Keratinocyte (primary cell): ENCODE measurements around the gene TLR6. TPM values are rescaled to one million over a fixed set of nuclear protein-coding genes. Genes with fewer than 3 reads are reported as not detected.

Experiments
- DNase-seq: peaks from one replicate; pipeline ENCODE4 v3.0.0-alpha.2; 2011; ENCODE audit warnings: low read depth, missing footprints, low spot score
- FAIRE-seq: peaks from 2 replicates; lab custom pipeline; 2011; peaks lifted over from hg19 to GRCh38; lab: Jason Lieb, UNC
- H2AFZ ChIP-seq: 2 replicates; pipeline ENCODE4 v1.6.0; 2012; ENCODE audit warnings: low read length, control low read depth, inconsistent platforms; ENCODE audit not compliant: control insufficient read depth
- H3K27ac ChIP-seq: 2 replicates; pipeline ENCODE4 v1.5.1; 2011; ENCODE audit warnings: low read length; ENCODE audit not compliant: control insufficient read depth, insufficient read depth
- H3K27me3 ChIP-seq: 3 replicates; pipeline ENCODE4 v1.6.0; 2011; ENCODE audit warnings: low read length; ENCODE audit not compliant: control insufficient read depth, insufficient read depth; ENCODE audit errors: extremely low read depth
- H3K36me3 ChIP-seq, 2 experiments: 2 replicates in 1 of 2; 3 replicates in 1 of 2; pipeline ENCODE4 v1.5.1; 2011; ENCODE audit warnings: low read length in 2 of 2, mild to moderate bottlenecking in 1 of 2; ENCODE audit not compliant: control insufficient read depth in 2 of 2, insufficient read depth in 2 of 2; ENCODE audit errors: extremely low read depth in 1 of 2
- H3K4me1 ChIP-seq: 3 replicates; pipeline ENCODE4 v1.5.1; 2011; ENCODE audit warnings: low read length; ENCODE audit not compliant: control insufficient read depth, insufficient read depth; ENCODE audit errors: extremely low read depth
- H3K4me2 ChIP-seq: 3 replicates; pipeline ENCODE4 v1.6.0; 2011; ENCODE audit warnings: low read depth, low read length; ENCODE audit not compliant: control insufficient read depth, insufficient read depth; ENCODE audit errors: extremely low read depth
- H3K4me3 ChIP-seq, 3 experiments: fragments of 200-600 bp in 1 of 3; sonication (generic) in 1 of 3; 2 replicates in 2 of 3; 3 replicates in 1 of 3; pipeline ENCODE4 v1.5.1; 2011 to 2016; ENCODE audit warnings: low read length in 3 of 3, mild to moderate bottlenecking in 3 of 3, control low read depth in 2 of 3, inconsistent platforms in 1 of 3, low read depth in 1 of 3, mixed read lengths in 1 of 3, mixed run types in 1 of 3, moderate library complexity in 1 of 3; ENCODE audit not compliant: control insufficient read depth in 2 of 3, insufficient read depth in 2 of 3; ENCODE audit errors: extremely low read depth in 1 of 3
- H3K79me2 ChIP-seq: 2 replicates; pipeline ENCODE4 v1.6.0; 2012; ENCODE audit warnings: low read length; ENCODE audit not compliant: control insufficient read depth, insufficient read depth
- H3K9ac ChIP-seq: 3 replicates; pipeline ENCODE4 v1.6.0; 2011; ENCODE audit warnings: low read length; ENCODE audit not compliant: control insufficient read depth, insufficient read depth; ENCODE audit errors: extremely low read depth
- H3K9me1 ChIP-seq: 3 replicates; pipeline ENCODE4 v1.6.0; 2011; ENCODE audit warnings: low read length; ENCODE audit not compliant: control insufficient read depth, insufficient read depth; ENCODE audit errors: extremely low read depth
- H3K9me3 ChIP-seq: 2 replicates; pipeline ENCODE4 v1.5.1; 2012; ENCODE audit warnings: low read depth, low read length; ENCODE audit not compliant: control insufficient read depth
- H4K20me1 ChIP-seq: 3 replicates; pipeline ENCODE4 v1.6.0; 2011; ENCODE audit warnings: low read length; ENCODE audit not compliant: control insufficient read depth, insufficient read depth; ENCODE audit errors: extremely low read depth
- CTCF ChIP-seq, 3 experiments: IDR thresholded peaks in 1 of 3; conservative IDR thresholded peaks in 1 of 3; optimal IDR thresholded peaks in 1 of 3; 2 replicates in 2 of 3; 3 replicates in 1 of 3; pipeline versions ENCODE3 to v1.5.1; 2011; ENCODE audit warnings: low read length in 3 of 3, mild to moderate bottlenecking in 3 of 3, moderate library complexity in 2 of 3, control low read depth in 1 of 3, inconsistent platforms in 1 of 3; ENCODE audit not compliant: insufficient read depth in 2 of 3; ENCODE audit errors: extremely low read depth in 1 of 3
- EZH2 ChIP-seq: IDR thresholded peaks from one replicate; pipeline ENCODE4 v1.6.1; 2012; ENCODE audit warnings: inconsistent platforms, mild to moderate bottlenecking, low read length, moderate library complexity
- dilution Hi-C: fragments of 300-500 bp; cut with MboI; formaldehyde crosslinking; loops from one replicate; pipeline ENCODE4 v1.7.0; 2020; ENCODE audit warnings: low sequenced_read_pairs; ENCODE audit not compliant: extremely low pct_ligation_motif_present
- polyA plus RNA-seq, 5 experiments: library from polyadenylated mRNA; depleted of rRNA in 3 of 5; stranded (reverse) in 3 of 5; stranded (forward) in 1 of 5; unstranded in 1 of 5; fragments of >200 nt; gene quantifications; 1 replicate in 1 of 5; 2 replicates in 3 of 5; 3 replicates in 1 of 5; pipeline versions ENCODE4 v1.2.1 to v1.2.3, GENCODE V29; 2011 to 2012; ENCODE audit warnings: missing spikeins in 2 of 5, low read depth in 1 of 5, low replicate concordance in 1 of 5

The TLR6 gene
- polyA plus RNA-seq, 1 donor (not counting 4 experiments of a cell fraction or from before 2014, with no cell fraction given): 1.3 TPM

- FAIRE-seq (peak; percentile 5), DNase-seq (no peak)
- Histone ChIP-seq H3K79me2 (no peaks in the 10 kb centered on the region), H4K20me1 (no peaks in the 10 kb centered on the region), H3K4me2 (no peak overlapping the region), H3K4me3 (no peak overlapping the region), H3K9ac (no peak overlapping the region), H3K36me3 (no peaks in the 10 kb centered on the region), H3K27me3 (no peaks in the 10 kb centered on the region), H3K9me3 (no peaks in the 10 kb centered on the region), H3K27ac (peak overlapping the region; percentile 45), H3K4me1 (peaks cover 6% of the 10 kb centered on the region), H3K9me1 (no peaks in the 10 kb centered on the region), H2AFZ (peak overlapping the region; percentile 47)
- dilution Hi-C loops: no loop called here
- TF ChIP-seq EZH2: no peak
- TF ChIP-seq CTCF (optimal IDR thresholded peaks at IDR 0.05 in 1 of 3, IDR thresholded peaks at IDR 0.05 in 1 of 3, conservative IDR thresholded peaks at IDR 0.05 in 1 of 3; ENCODE audit: extremely low read depth in 1 of 3, insufficient read depth in 2 of 3, low read length in 3 of 3): no peak
These were observed 68.9 kb downstream of the TLR6 start for GRCh38 chr4:38787693-38788092.

- no peaks in the 10 kb centered on the region for H3K79me2 ChIP-seq
- no peak overlapping the region for H3K4me3 ChIP-seq
- dilution Hi-C loops: no loop called here
- no peaks in the 10 kb centered on the region for H3K9me3 ChIP-seq
- peaks cover 6% of the 10 kb centered on the region for H3K4me1 ChIP-seq
- no peak overlapping the region for H3K9ac ChIP-seq
- H2AFZ ChIP-seq: no peak overlapping the region
- H4K20me1 ChIP-seq: no peaks in the 10 kb centered on the region
- H3K27me3 ChIP-seq: no peaks in the 10 kb centered on the region
- H3K4me2 ChIP-seq: no peak overlapping the region
- H3K27ac ChIP-seq: no peak overlapping the region
- FAIRE-seq: no peak
- H3K36me3 ChIP-seq: no peaks in the 10 kb centered on the region
- TF ChIP-seq CTCF (optimal IDR thresholded peaks at IDR 0.05 in 1 of 3, IDR thresholded peaks at IDR 0.05 in 1 of 3, conservative IDR thresholded peaks at IDR 0.05 in 1 of 3; ENCODE audit: extremely low read depth in 1 of 3, insufficient read depth in 2 of 3, low read length in 3 of 3) (no peak), EZH2 (no peak)
- no peaks in the 10 kb centered on the region for H3K9me1 ChIP-seq
- DNase-seq: no peak
These were observed 70.7 kb downstream of the TLR6 start for GRCh38 chr4:38785901-38786402.
